Stimulated activated effector memory CD8-positive, alpha-beta T cell treated with anti-CD3 and anti-CD28 coated beads, Interleukin-12 subunit alpha, Interleukin-12 subunit beta, amount 100 ng/mL, for 72 hours (primary cell): Measurements from ENCODE around the gene GCSAM.

Source experiments
- ATAC-seq: fragments of 150-1000 bp; cut with Tn5 transposase; 2 replicates; pipeline ENCODE4 v1.10.0; 2021
- DNase-seq, 2 donors: peaks; one replicate each; pipeline ENCODE4 v3.0.0; 2021 to 2022; ENCODE audit warnings: low spot score in 2 of 2
- H3K27ac Mint-ChIP-seq: one replicate; pipeline ENCODE4 v1.8.0; 2022; ENCODE audit warnings: mild to moderate bottlenecking, mixed read lengths
- H3K36me3 Mint-ChIP-seq: one replicate; pipeline ENCODE4 v1.8.0; 2022; ENCODE audit warnings: mild to moderate bottlenecking, mixed read lengths
- H3K4me1 Mint-ChIP-seq: one replicate; pipeline ENCODE4 v1.8.0; 2022; ENCODE audit warnings: mixed read lengths
- H3K4me3 Mint-ChIP-seq: one replicate; pipeline ENCODE4 v1.8.0; 2022; ENCODE audit warnings: mild to moderate bottlenecking, mixed read lengths
- H3K9me3 Mint-ChIP-seq: one replicate; pipeline ENCODE4 v1.8.0; 2022; ENCODE audit warnings: mixed read lengths

Gene GCSAM

DNA sequence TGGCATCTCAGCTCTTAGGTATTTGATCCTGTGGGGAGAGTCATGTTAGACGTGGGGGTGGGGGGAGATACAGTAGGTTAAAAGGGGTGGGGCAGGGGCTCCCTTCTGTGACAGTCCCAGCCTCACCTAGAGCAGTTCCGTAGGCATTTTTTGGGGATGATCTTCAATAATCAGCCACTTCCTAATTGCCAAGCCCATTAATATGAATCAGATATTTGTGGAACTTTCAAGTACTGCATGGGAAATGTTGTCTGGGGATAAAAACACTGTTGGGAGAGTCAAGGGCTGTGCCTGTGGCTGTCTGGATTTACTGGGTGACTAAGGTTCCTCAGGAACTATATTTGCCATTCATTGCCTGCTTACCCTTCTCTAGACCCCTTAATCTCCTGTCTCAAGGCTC lies 37.3 kb downstream of the GCSAM start:
- no peak overlapping the region for H3K27ac Mint-ChIP-seq
- DNase-seq (no peak), ATAC-seq (no peak)
- peaks cover 7% of the 10 kb centered on the region for H3K4me1 Mint-ChIP-seq
- no peaks in the 10 kb centered on the region for H3K36me3 Mint-ChIP-seq
- H3K9me3 Mint-ChIP-seq: no peaks in the 10 kb centered on the region
- H3K4me3 Mint-ChIP-seq: no peak overlapping the region

DNA sequence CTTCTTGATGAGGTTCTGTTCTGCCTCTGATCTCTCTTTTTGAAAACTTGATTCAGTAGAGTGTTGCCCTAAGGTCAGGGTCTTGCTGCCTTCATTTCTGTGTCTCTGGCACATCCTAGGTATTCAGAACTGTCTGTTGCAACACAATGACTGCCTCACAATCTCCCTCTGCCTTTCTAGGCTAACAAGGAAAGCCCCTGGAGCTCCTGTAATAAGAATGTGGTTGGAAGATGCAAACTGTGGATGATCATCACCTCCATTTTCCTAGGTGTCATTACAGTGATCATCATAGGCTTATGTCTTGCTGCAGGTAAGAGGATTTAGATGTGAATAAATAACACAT lies 39.9 kb downstream of the GCSAM start:
- H3K4me3 Mint-ChIP-seq: no peak overlapping the region
- no peak for ATAC-seq
- no peak overlapping the region for H3K27ac Mint-ChIP-seq

DNA sequence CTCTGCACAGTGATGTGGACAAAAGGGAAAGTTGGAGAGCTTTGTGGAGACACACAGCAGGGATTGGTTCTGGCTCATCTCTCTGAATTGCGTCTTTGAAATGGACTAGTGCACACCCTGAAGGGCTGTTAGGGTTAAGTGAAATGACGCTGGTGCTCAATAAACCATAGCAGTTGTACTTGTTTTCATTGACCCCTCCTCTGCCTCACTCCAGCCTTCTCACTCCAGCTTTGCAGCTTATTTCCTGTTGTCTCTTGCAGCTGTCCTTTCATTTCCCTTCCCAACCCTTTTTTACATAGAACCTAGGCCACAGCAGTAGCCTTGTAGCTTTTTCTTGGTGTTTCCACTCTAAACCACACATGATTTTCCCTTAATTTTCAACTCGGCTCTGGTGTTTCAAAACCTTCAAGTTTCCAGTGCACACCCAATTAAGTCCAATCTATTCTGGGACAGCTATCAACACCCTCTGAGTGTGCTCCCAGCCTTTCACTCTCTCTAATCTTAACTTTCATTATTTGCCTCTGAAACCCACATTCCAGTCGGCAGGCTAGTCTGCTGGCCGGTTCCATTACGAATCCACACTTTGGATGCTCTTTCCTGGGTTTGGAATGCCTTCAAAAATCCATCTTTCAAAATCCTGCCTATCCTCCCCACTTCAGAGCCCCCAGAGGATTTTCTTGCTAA lies 40.4 kb downstream of the GCSAM start:
- no peak overlapping the region for H3K27ac Mint-ChIP-seq
- H3K4me3 Mint-ChIP-seq: no peak overlapping the region
- DNase-seq (no peak), ATAC-seq (no peak)
- H3K4me1 Mint-ChIP-seq: peaks cover 6% of the 10 kb centered on the region
- no peaks in the 10 kb centered on the region for H3K36me3 Mint-ChIP-seq
- H3K9me3 Mint-ChIP-seq: no peaks in the 10 kb centered on the region

More for the DNA sequence above, 39.9 kb downstream of the GCSAM start:
- Mint-ChIP-seq H3K36me3 (no peaks in the 10 kb centered on the region), H3K9me3 (no peaks in the 10 kb centered on the region), H3K4me1 (peaks cover 7% of the 10 kb centered on the region)
- DNase-seq: no peak

DNA sequence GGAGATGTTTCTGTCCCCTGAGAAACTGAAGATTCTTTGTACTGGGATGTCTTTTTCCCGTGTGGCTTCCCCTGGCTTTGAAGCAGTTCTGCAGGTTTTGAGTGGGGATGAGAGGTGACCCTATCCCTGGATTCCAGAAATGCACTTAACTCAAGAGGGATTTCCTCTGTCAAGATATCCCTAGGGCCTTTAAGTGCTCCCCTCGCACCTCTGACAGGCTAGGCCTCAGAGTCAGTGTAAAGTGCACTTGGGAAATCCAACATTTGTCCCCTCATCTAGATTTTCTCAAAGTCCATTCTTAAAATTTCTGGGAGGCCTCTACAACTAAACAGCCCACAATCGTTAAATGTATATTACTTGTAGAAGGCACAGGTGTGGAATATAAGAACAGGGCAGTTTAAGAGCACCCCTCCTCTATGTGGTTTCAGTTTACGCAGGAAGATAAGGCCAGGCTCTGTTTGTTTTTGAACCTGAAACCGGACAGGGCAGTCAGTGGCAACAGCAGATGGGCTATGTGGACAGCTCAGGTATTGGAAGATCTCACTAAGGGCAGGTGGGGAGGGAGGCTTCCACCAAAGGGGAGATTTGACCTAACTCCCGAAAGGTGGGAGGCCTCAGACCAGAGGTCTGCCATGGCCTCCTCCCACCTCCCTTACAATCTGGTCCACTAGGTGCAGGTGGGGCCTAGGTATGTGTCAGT lies 42.0 kb downstream of the GCSAM start:
- H3K9me3 Mint-ChIP-seq: no peaks in the 10 kb centered on the region
- no peak for DNase-seq
- H3K4me3 Mint-ChIP-seq: no peak overlapping the region
- no peak overlapping the region for H3K27ac Mint-ChIP-seq
- no peaks in the 10 kb centered on the region for H3K36me3 Mint-ChIP-seq
- peaks cover 12% of the 10 kb centered on the region for H3K4me1 Mint-ChIP-seq
- no peak for ATAC-seq

DNA sequence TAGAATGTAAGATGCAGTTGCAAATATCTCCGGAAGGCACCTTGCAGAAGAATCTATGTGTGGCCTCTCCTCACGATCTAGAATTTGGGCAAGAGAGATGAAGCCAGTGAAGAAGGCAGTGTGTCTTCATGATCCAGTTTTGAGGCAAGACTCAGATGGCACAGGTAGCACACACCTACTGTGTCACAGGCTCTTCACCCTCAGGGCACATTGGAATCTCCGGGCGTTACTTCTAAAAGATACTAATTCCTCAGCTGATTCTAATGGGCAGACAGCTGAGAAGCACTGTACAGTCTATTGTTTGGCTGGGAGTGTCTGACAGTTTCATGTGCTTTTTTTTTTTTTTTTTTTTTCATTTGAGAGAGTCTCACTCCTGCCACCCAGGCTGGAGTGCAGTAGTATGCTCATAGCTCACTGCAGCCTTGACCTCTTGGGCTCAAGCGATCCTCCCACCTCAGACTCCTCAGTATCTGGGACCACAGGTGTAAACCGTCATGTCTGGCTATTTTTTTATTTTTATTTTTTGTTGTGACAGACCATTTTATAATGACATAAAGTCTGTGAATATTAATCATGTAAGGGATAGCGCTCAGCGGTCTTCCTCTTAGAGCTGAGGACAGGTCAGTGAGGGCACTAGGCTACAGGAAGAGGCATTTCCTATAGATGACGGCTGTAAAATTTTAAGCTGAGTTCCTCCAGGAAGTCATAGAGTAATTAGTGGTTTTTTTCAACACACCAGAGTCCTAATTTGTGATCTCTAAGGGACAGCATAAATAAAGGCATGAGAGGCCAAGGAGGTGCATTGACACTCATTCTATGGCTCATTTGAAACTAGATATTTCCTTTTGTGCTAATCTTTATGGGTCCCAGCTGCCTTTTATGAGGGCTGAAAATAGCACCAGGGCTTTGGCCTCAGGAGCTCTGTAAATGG lies 42.8 kb downstream of the GCSAM start:
- H3K9me3 Mint-ChIP-seq: no peaks in the 10 kb centered on the region
- no peaks in the 10 kb centered on the region for H3K36me3 Mint-ChIP-seq
- DNase-seq (no peak), ATAC-seq (no peak)
- peaks cover 15% of the 10 kb centered on the region for H3K4me1 Mint-ChIP-seq
- H3K27ac Mint-ChIP-seq: no peak overlapping the region
- H3K4me3 Mint-ChIP-seq: no peak overlapping the region

DNA sequence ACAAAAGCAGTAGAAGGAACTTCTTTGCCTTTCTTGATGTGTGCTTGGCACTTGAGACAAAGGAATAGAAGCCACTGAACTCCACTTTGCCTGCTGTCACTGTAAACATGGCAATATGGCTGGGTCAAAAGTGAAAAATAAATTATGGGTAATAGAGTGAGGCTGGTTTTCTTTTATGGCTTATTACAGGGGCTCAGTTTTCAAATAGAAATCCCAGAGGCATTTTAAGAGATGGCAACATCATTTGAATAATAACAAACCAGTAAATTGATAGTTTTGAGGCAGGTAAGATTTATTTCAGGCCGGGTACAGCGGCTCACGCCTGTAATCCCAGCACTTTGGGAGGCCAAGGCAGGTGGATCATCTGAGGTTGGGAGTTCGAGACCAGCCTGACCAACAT lies 44.1 kb downstream of the GCSAM start:
- H3K36me3 Mint-ChIP-seq: no peaks in the 10 kb centered on the region

DNA sequence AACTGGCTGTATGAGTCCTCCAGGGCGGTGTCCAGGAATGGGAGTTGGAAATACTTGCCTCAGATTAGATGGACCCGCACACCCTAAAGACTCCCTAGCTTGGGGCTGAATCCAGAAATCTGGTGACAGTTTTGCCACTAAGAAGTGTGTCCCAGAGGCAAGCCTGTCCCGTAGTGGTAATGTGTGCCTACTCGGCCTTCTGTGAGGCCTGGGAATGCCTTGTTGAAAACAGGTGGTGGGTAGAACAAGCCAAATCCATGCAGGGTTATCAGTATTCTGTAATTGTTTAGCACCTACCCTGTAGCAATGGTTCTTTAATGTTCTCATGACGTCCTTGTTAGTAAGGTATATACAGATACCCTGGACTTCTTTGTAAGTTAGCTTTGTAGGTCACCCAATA lies 45.3 kb downstream of the GCSAM start:
- Mint-ChIP-seq H3K9me3 (no peaks in the 10 kb centered on the region), H3K4me3 (peak overlapping the region; percentile 76), H3K27ac (no peak overlapping the region), H3K36me3 (no peaks in the 10 kb centered on the region), H3K4me1 (peaks cover 15% of the 10 kb centered on the region)
- DNase-seq (no peak), ATAC-seq (no peak)

More for the DNA sequence above, 44.1 kb downstream of the GCSAM start:
- ATAC-seq (no peak), DNase-seq (no peak)
- H3K9me3 Mint-ChIP-seq: no peaks in the 10 kb centered on the region
- peaks cover 15% of the 10 kb centered on the region for H3K4me1 Mint-ChIP-seq
- H3K4me3 Mint-ChIP-seq: no peak overlapping the region
- no peak overlapping the region for H3K27ac Mint-ChIP-seq

DNA sequence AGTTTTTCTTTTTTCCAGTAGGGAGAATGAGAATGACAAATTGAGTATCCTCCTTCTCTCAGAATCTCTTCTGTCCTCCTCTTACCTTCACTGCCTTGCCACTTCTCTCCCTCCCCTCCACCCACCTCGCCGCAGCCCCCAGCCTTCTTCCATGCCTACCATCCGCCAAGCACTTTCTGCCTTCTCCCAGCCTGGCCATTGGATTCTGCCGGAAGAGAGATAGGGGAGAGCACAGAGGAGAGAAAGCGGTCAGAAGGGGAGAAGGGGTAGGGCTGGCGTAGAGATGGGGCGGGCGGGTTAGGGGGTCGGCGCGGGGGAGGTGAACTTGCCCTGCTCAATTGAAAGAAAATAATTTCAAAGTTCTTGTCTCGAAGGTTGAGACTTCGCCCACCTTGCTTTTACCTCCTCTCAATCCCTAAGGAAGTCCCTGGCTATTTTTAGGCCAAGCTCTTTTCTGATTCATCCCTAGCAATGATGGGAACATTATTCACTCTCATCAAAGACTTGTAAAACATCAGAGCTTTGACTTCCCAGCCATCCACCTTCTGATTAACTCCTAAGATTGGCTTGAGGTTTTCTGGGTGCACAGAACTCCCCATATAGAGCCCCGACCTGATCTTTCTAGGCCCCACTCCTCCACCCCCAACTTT lies 46.0 kb downstream of the GCSAM start:
- H3K4me3 Mint-ChIP-seq: peak overlapping the region; percentile 76
- peaks cover 15% of the 10 kb centered on the region for H3K4me1 Mint-ChIP-seq
- no peak for DNase-seq
- H3K9me3 Mint-ChIP-seq: no peaks in the 10 kb centered on the region
- no peak for ATAC-seq
- no peaks in the 10 kb centered on the region for H3K36me3 Mint-ChIP-seq
- H3K27ac Mint-ChIP-seq: peak overlapping the region; percentile 50

DNA sequence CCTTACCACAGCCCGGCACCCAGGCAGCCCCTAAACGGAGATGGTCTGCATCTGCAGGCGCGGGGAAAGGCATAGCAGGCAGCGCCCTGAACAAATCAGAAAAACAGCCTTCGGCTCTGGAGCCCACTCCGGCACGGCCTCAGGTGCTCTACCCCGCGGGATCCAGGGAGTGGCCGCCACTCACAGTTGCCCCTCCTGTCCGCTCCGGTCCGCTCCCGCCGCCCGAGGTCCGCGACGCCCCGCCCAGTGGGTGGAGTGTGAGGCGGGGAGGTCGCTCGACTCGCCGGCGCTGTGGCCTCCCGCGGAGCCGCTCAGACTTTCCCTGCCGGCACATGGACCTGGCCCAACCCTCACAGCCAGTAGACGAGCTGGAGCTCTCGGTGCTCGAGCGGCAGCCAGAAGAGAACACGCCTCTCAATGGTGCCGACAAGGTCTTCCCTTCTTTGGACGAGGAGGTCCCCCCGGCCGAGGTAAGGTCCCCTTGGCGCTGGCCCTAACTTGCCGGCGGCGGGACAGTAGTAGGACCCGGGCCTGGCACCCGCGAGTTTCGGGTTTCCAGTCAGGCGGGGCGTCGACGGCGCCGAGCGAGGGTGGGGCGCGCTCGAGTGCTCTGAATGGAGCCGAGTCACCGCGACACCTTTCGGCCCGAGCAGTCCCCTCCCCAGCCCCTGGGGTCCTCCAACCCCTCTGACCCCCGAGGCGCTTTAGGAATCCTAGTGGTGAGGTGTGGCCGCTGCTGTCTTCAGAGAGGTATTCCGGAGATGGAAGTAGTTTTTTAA lies 46.8 kb downstream of the GCSAM start, which contains the start of gene C3orf52:
Gene C3orf52 (plus strand): TSS at position 314 of the 779 bp plus-strand sequence. CDS start 19 bp downstream, at position 333.
- Mint-ChIP-seq H3K9me3 (no peaks in the 10 kb centered on the region), H3K4me3 (peak within 1 kb of the TSS; percentile 76), H3K27ac (peak within 1 kb of the TSS; percentile 50), H3K4me1 (peaks cover 15% of the 10 kb centered on the region), H3K36me3 (no peaks in the 10 kb centered on the region)
- DNase-seq (peak; percentile 48 to 84), ATAC-seq (peak; percentile 95)

DNA sequence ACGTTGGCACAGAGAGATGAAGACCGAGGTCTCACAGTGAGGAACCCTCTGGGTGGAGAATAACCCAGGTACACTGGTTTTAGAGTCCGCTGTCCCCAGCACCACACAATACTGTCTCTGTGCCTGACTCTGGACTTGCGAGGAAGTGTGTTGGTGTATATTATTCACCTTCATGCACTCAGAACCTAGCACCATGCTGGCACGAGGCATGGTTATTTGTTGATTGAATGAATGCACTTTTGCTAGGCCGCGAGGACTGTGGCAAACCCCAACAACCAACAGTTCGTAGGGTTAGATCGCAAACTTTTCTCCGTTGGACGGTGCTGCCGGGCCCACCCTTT lies 47.3 kb downstream of the GCSAM start:
- peaks cover 15% of the 10 kb centered on the region for H3K4me1 Mint-ChIP-seq
- no peak overlapping the region for H3K27ac Mint-ChIP-seq
- H3K9me3 Mint-ChIP-seq: no peaks in the 10 kb centered on the region
- H3K36me3 Mint-ChIP-seq: no peaks in the 10 kb centered on the region
- DNase-seq: no peak
- H3K4me3 Mint-ChIP-seq: peak overlapping the region; percentile 76
- ATAC-seq: peak; percentile 24

DNA sequence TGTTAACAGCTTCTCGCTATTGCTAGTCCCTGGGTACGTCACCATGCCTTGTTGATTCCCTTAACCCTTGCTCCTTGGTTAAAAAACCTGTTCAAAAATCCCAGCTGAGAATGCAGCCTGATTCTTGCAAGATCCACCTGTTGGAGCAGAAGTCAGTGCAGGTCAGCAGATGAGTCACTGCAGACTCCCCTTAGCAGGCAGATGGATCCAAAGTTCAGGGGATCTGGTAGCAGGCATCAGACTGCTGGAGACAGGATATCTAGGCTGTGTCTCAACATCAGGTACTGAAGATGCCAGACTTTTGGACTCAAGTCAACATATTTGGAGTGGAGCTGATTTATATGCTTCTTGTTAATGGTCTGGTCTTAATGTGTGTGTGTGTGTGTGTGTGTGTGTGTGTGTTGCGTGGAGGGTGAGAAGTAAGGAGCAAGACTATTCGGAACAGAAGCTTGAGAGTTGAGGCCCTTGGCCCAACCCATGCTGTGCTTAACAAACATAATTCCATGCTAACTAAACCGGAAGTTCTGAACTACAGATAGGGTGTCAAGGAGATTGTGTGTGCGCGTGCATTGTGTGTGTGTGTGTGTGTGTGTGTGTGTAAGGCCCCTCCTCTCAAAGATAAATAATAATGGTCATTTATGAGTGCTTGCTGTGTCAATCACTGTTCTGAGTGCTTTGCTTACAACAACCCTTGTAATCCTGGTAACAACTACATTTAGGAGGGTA lies 47.9 kb downstream of the GCSAM start:
- Mint-ChIP-seq H3K4me1 (peaks cover 15% of the 10 kb centered on the region), H3K4me3 (peak overlapping the region; percentile 76), H3K36me3 (no peaks in the 10 kb centered on the region), H3K9me3 (no peaks in the 10 kb centered on the region), H3K27ac (no peak overlapping the region)
- no peak for ATAC-seq
- DNase-seq: no peak

DNA sequence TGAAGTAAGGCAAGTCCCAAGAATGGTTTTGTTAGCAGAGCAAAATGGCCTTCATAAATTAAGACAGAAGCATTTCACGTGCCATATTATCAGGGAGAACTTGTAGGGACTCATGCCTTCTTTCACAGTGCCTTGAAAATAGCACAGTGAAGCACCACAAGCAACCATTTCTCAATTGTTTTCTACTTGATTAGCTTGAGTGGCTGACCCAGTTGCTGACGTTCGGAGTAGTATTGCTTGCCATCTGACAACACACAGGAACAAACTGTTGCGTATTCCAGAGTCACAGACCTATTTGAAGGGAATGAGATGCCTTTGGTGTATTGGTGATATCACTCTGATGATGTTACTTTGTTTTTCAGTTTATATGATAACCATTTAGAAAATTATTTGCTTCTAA lies 49.8 kb downstream of the GCSAM start:
- no peak overlapping the region for H3K4me3 Mint-ChIP-seq
- DNase-seq (no peak), ATAC-seq (no peak)
- peaks cover 15% of the 10 kb centered on the region for H3K4me1 Mint-ChIP-seq
- no peaks in the 10 kb centered on the region for H3K36me3 Mint-ChIP-seq
- H3K27ac Mint-ChIP-seq: no peak overlapping the region
- no peaks in the 10 kb centered on the region for H3K9me3 Mint-ChIP-seq

DNA sequence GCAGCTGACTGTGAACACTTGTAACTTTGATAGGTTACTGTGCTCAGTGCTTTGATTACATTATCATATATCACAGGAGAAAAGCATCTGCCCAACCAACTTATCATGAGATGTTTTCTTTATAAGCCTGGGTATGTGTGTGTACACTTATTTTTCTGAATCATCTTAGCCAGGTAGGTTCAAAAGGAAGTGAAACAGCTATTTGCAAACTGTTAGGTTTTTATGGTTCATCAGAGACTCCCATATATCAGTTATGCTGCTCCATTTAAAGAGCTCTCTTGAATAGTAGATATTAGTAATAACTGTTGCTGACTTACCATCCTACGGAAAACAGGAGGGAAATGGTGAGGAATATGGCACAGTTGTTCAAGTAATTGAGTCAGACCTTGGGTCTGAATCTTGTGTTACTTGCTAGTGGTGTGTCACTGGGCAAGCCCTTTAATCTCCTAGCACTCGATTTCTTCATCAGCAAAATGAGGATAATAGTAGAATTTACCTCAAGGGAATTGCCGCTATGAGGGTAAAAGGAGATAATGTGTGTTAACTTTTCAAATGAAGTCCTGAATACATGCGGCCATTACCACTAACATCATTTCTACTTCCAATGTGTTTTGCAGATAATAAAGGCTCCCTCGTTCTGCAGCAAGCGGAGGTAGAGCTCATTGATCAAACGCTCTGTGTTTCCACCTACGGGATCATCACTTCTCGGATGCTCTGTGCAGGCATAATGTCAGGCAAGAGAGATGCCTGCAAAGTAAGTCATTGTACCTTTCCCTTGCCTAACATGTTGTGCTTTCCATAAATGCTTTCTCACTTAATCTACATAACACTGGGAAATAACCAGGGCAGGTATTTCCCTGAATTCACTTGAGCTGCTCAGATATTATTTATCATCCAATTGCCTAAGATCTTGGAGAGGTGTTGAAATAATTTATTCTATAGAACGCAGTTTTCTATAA lies 54.6 kb downstream of the GCSAM start:
- H3K4me1 Mint-ChIP-seq: peaks cover 10% of the 10 kb centered on the region
- no peak for DNase-seq

More for the DNA sequence above, 54.6 kb downstream of the GCSAM start:
- ATAC-seq: no peak
- Mint-ChIP-seq H3K36me3 (no peaks in the 10 kb centered on the region), H3K4me3 (no peak overlapping the region), H3K9me3 (no peaks in the 10 kb centered on the region), H3K27ac (no peak overlapping the region)
